Fibroblast of skin of left biceps (primary cell): ENCODE measurements around the gene RHBDF2.

Experiments used
- DNase-seq, 2 experiments: peaks; one replicate each; pipeline ENCODE4 v3.0.0-alpha.2; 2013; ENCODE audit warnings: low read depth in 2 of 2

Gene RHBDF2

DNA sequence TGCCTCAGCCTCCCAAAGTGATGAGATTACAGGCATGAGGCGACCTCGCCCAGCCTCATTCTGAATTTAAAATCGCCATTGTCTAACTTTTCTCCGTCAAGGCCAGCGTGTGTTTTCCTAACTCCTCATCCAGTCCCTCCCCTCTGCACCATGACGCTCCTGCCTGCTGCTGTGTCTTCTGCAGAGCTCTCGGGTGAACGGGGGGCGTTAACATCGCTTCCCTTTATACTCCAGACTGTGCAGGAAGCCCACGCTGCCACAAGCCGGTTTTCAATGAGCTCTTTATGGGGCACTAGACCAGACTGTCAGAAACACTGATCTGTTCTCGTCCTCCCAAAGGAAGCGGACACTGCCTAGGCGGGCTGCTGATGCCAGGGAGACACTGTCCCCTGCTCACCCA, 20.6 kb downstream of the RHBDF2 start:
- no peak for DNase-seq

DNA sequence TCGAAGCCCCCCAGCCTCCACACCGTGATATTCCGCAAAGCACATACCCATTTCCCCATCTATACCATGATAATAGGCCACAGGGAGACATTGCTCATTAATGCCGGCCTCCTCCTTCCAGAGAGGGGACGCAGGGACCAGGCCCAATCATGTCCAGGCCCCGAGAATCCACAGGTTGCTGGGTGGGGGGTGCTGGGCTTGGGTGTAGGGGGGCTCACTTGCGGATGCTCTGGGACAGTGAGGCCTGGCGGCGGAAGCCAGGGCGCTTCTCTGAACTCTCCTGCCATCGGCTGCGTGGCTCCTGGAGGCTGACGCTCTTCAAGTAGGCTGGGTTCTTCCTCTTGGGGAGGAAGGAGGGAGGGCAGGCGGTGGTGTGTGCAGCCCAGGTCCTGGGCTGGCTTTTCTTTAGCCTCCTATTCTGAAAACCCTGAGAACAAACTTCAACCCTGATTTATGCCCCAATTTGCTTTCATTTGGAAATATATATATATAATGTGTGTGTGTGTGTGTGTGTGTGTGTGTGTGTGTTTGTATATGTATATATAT, 21.6 kb downstream of the RHBDF2 start:
- no peak for DNase-seq

DNA sequence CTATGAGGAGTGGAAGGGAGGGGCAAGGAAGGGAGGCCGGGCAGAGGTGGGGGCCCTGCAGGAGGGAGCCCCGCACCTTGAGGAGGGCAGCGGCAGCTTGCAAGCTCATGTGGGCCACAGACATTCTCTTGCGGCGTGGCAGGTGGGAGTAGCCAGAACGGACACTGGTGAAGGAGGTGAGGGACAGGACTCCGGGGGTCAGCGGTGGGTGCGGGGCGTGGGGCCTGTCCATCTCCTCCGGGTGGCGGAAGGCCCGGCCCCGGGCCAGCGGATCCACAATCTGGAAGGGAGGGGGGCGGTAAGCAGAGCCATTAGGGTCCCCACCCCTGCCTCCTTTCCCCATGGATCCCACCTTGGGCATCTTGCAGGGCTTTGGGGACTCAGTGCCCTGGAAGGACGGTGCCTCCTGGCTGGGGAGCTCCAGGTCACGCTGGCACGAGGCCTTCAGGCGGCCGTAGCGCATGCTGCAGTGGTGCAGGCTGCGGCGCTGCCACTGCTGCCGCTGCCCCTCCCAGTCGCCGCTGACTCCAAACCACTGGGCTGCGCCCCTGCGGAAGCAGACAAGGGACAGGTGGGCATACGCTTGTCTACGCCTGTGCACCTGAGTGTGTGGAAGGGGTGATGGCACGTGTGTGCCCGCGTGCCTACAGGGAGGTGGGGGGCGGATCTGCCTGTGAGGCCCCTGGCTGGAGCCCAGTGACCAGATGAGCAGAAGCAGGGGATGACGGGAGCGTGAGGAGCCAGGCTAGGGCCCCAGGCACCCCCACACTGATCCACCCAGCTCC, 22.3 kb downstream of the RHBDF2 start:
- DNase-seq = no peak

DNA sequence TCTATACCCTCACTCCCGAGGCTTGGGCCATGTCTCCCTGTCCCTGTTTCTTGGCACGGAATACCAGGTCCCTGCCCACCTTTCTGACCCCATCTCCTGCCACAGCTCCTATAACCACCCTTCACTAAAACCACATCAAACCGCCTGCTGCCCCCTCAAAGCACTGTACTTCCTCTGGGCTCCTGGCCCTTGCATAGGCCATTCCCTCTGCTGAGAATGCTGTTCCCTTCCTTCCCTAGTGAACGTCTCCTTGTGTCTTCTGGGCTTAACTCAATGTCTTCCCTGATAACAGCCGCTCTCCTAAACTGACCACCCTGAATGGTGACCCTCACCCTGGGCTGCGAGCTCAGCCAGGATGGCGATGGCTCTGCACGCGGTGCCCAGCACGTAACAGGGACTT, 23.1 kb downstream of the RHBDF2 start:
- no peak for DNase-seq

DNA sequence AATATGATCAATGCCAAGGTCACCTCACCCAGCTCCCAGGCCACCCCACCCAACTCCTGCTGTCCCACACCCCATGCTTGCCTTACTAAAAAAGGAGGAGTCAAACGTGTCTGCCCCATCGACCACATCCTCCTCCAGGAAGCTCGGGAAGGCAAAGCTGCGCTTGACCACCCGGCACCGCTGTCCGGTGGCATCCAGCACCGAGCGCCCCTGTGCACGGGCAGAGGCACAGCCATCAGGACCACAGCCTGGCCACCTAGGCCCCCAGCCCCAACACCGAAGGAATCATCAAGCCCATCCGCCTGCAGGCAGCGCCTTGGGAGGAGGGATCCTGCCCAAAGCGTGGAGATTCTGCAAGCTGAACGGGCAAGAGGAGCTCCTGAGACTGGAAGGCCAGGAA, 23.6 kb downstream of the RHBDF2 start:
- DNase-seq = no peak

DNA sequence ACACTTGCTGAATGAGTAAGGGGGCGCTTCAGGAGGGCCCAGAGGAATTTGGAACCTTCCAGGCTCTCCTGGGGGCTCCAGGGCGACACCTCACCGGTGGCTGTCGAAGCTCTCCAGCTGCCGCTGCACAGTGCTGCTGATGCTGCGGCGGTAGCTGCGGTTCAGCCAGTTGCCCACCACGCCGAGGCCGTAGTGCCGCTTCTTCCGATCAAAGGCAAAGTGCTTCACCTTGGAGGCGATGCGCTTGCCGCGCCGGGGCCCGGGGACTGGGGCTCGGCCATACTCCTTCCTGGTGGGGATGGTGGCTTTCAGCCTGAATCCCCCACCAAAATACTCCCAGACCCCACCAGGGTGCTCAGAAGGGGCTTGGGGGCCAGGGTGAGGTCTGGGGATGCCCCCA, 24.5 kb downstream of the RHBDF2 start:
- no peak for DNase-seq

- no peak for DNase-seq
Measured at GRCh38 chr17:76475302-76475701, 25.9 kb downstream of the RHBDF2 start.

- no peak for DNase-seq
Measured at GRCh38 chr17:76474894-76475293, 26.3 kb downstream of the RHBDF2 start.

DNA sequence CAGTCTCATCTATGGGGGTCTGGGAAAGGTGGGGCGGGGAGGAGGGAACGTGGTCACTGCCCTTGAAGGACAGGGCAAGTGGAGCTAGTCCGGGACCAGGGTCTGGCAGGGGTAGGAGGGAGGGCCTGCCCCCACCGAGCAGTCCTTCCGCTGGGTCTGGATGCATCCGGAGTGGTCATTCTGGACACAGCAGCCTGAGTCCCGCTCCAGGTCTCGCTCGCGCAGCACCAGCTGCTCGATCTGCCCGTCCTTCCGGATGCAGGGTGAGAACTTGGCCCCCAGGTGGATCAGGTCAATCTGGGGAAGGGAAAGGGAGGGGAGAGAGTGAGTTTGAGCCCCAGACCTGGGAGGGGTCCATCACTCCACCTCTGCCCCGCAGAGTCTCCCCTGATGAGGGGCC, 27.0 kb downstream of the RHBDF2 start:
- DNase-seq = no peak

DNA sequence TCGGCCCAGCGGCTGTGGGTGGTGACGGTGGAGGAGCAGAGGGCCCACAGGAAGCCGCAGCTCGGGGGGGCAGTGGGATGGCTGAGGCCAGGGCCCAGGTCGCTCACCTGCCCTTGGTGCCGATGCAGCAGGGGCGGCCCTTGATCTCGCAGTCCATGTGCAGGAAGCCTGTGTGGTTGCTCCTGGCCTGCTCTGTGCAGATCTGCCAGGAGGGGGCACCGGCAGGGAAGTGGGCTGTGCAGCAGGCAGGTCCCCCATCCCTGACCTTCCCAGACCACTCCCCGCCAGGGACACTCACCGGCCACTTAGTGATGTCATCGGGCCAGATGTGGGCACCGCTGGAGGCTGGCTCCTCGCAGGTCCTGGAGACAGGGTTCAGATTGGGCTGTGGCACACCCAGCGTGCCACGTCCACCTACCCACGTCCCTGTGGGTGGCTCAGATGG, 27.7 kb downstream of the RHBDF2 start:
- DNase-seq = no peak

DNA sequence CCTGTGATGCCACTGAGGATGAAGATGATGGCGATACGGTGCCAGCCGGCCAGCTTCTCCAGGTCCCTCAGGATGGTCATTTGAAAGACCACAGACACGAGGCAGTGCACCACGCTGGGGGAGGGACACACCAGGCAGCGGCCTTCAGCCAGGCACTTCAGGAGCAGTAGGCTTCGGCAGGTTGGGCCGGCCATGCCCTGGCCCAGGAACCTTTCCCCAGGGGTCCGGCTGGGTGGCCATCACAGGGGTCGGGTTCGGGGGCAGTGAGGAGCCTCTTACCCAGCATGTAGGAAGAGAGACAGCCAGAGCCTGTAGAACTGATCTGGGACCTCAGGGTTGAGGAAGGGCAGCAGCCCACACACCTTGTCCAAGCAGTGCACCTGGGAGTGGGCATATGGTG, 28.5 kb downstream of the RHBDF2 start:
- DNase-seq = no peak

GRCh38 chr17:76472258-76472645, 29.0 kb downstream of the RHBDF2 start:
- no peak for DNase-seq

GRCh38 chr17:76471498-76472257, 29.5 kb downstream of the RHBDF2 start:
- DNase-seq = no peak

GRCh38 chr17:76469991-76470739, 31.1 kb downstream of the RHBDF2 start:
- no peak for DNase-seq

DNA sequence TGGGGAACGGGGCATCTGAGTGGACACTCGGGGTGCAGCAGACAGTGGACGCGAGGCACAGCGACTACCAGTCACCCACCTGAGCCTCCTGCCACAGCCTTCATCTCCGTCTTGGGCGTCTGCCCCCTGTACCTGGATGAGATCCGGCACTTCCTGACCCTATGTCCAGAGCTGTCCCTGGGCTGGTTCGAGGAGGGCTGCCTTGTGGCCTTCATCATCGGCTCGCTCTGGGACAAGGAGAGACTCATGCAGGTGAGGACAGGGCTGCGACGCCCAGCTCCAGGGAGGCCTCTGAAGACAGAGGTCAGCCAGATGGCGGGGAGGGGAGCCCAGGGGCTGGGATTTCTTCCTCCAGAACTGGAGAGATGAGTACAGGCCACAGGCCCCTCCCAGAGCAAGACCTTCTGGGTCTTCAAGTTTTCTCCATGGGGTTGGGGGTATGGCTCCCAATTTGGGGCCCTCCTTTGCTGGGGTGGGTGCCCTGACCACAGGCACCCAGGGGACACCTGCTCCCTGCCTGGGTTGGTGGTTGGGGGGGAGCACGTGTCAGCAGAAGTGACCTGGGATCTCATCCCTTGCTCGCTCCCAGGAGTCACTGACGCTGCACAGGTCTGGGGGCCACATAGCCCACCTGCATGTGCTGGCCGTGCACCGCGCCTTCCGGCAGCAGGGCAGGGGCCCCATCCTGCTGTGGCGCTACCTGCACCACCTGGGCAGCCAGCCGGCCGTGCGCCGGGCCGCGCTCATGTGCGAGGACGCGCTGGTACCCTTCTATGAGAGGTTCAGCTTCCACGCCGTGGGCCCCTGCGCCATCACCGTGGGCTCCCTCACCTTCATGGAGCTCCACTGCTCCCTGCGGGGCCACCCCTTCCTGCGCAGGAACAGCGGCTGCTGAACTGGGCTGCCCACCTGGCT, 31.9 kb downstream of the RHBDF2 start:
- DNase-seq = no peak

- DNase-seq = no peak
Measured at GRCh38 chr17:76468634-76469010, 32.6 kb downstream of the RHBDF2 start.

GRCh38 chr17:76467809-76468633, 33.2 kb downstream of the RHBDF2 start:
- no peak for DNase-seq

- DNase-seq = no peak
Measured at GRCh38 chr17:76467366-76467765, 33.9 kb downstream of the RHBDF2 start, which contains the start of gene AANAT. Gene AANAT (plus strand): TSS chr17:76467603. CDS start chr17:76468747, 1,144 bp downstream.

DNA sequence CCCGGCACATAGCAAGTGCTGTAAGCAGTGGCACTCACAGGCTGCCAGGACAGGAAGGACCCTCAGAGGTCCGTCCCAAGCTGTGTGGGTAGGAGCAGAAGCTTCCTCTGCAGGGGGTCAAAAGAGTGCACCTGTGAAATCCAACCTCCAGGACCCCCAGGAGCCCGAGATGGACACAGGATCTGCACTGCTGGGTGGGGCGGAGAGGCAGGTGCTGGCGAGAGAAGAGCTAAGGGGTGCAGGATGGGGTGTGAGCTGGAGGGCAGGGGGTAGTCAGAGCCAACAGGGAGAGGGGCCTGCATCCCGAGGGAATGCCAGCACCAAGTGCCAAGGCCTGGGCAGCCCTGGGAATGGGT, 34.5 kb downstream of the RHBDF2 start:
- DNase-seq = no peak

DNA sequence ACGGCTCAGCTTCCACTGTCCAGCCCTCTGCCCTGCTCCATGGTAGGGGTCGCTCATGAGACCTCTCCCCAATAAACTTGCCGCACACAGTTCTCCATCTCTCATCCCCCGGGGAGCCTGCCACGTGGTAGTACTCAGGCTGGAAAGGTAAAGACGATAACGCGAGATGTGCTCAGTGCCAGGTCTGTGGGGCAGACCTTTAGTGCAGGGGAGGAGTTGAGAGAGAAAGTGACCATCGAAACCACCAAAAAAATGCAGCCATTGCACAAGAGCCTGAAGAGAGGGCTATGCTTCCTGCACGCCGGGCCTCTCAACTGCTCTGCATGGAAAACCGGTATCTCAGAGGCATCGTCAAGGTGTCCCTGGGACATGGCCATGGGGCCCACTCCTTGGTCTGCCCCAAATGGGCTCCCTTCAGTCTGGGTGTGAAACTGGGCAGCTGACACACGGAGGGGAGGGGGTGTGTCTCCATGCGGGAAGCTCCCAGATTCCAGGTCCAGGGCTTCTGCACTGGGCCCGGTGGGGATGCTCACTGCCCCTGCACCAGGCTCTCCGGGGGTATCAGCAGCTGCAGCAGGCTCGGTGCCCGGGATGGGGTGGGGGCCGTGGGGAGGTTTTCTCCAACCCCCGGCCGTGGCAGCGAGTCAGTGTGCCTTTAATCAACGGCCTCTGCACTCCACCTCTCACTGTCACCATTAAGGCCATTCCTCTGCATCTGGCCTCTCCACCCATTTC, 38.5 kb downstream of the RHBDF2 start:
- DNase-seq = no peak
